CD4-positive, alpha-beta T cell treated with Interleukin-10 for 1 hour (primary cell): ENCODE measurements around the gene DRC7.
A peak's percentile ranks its signal among the peaks of the same experiment; 100 is the strongest.

Experiments
- DNase-seq: peaks from one replicate; pipeline ENCODE4 v3.0.0-alpha.2; 2020

DRC7 gene, protein sequence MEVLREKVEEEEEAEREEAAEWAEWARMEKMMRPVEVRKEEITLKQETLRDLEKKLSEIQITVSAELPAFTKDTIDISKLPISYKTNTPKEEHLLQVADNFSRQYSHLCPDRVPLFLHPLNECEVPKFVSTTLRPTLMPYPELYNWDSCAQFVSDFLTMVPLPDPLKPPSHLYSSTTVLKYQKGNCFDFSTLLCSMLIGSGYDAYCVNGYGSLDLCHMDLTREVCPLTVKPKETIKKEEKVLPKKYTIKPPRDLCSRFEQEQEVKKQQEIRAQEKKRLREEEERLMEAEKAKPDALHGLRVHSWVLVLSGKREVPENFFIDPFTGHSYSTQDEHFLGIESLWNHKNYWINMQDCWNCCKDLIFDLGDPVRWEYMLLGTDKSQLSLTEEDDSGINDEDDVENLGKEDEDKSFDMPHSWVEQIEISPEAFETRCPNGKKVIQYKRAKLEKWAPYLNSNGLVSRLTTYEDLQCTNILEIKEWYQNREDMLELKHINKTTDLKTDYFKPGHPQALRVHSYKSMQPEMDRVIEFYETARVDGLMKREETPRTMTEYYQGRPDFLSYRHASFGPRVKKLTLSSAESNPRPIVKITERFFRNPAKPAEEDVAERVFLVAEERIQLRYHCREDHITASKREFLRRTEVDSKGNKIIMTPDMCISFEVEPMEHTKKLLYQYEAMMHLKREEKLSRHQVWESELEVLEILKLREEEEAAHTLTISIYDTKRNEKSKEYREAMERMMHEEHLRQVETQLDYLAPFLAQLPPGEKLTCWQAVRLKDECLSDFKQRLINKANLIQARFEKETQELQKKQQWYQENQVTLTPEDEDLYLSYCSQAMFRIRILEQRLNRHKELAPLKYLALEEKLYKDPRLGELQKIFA

DNA sequence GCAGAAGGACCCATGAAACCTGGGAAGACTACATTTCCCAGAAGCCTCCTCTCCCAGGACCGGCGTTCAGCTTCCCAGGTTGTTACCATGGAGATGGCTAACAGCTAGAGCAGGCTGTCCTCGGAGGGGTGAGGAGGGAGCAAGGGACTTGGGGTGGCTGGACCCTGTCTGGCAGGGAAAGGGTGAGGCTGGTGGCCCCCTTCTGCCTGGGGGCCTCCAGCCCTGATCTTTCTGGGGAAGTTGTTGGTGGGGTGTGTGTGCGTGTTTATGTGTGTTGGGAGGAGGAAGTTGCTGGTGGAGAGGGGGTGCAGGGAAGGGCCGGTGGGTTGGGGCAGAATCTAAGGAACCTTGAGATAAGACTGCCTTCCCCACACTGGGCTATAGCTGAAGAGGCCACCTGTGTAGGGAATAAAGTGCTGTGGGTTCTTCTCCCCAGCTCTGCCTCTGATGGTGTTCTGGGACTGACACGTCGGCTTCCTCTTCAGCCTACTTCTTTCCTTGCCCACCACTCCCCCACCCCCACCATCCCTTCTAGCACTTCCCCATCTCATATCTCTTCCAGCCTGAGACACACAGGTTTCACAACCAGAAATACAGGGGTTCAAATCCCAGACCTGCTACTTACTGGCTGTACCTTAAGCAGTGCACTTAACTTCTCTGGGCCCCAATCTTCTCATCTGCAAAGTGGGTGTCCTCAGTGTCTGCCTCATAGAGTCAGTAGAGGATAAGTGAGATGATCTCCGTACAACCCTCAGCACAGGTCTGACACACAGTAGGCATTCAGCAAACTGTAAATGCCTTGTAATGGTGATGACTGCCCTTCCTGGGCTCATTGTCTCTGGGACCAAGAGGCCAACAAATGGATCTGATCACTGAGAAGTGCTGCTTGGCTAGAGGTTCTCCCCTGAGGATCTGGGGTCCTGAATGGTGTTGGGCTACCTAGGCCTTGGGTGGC lies at the start of gene DRC7:
Gene DRC7, plus strand, starts transcription at position 82 of the 955 bp plus-strand sequence. CDS start 3,144 bp downstream, outside the sequence.
- peak; percentile 41 for DNase-seq

DNA sequence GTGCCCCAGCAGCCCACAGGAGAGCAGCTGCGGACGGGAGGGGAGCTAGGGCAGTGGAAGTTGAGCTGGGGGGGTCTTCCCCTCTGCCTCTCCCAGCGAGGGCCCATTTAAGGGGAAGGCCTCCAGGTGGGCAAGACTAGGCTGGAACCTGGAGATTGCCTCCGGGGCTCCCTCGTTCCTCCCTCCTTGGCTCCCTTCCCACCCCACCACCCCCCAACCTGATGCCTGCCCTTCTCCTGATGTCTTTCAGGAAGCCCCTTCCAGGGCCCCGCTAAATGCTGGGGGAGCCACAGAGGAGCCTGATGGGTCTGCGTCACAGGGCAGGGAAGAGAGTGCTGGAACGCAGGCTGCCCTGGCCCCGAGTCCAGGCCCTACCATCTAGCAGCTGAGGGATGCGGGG lies 49.4 kb upstream of the DRC7 start:
- no peak for DNase-seq

DNA sequence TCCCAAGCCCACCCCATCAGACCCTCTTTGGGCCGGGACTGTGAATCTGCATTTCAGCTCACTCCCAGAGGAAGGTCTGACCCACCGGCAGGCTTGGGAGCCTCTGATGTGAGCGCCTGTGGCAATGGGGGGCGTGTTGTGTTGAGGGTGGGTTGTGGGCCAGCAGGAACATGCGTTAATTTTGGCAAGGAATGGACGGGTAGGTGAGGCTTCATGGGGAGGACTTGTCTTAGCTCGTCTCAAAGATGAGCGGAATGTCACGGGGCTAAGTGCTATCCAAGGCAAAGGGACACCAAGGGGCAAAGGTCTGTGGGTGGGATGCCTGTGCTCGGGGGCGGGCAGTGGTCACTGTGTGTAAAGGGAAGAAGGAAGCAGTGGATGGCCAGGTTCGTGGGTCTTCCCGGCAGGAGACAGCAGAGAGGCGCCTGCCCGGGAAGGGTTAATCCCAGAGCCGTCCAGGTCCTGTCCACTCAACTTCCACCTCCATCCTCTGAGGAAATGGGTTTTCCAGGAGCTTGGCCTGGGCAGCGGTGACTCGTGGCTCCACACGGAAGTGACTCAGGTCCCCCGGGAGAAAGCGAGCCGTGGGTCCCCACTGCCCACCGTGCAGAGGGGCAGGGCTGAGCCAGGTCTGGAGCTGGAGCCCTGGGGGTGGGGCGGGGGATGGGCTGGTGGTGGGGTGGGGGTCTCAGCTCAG lies 48.8 kb upstream of the DRC7 start:
- no peak for DNase-seq

DNA sequence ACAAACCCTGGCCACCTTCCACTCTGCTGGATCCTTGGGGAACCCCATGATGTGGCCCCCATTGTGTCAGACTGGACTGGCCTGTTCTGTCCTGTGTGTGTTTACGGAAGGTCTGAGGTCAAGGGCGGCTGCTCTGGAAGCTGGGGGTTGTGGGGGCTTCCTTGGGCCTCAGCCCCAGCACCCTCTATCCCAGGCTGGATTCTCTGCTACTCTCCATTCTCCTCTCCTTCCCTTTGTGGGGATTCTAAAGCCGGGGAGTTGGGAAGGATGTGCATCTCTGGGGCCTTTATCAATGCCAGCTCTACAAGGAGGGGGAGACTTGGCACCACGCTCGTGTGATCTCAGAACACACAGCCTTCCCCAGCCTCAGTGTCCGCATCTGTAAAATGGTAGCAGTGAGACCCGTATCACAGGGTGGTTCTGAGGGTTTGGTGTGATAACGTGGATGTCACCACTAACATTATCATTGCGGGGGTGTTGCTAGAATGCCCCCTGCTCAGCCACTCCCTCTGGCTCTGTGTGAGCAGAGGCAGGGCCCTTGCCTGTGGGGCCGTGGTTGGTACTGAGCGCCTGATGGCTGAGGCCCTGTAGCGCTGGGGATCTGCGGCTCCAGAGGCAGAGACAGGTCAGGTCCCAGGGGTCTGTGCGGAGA lies 48.1 kb upstream of the DRC7 start:
- peak; percentile 50 for DNase-seq

DNA sequence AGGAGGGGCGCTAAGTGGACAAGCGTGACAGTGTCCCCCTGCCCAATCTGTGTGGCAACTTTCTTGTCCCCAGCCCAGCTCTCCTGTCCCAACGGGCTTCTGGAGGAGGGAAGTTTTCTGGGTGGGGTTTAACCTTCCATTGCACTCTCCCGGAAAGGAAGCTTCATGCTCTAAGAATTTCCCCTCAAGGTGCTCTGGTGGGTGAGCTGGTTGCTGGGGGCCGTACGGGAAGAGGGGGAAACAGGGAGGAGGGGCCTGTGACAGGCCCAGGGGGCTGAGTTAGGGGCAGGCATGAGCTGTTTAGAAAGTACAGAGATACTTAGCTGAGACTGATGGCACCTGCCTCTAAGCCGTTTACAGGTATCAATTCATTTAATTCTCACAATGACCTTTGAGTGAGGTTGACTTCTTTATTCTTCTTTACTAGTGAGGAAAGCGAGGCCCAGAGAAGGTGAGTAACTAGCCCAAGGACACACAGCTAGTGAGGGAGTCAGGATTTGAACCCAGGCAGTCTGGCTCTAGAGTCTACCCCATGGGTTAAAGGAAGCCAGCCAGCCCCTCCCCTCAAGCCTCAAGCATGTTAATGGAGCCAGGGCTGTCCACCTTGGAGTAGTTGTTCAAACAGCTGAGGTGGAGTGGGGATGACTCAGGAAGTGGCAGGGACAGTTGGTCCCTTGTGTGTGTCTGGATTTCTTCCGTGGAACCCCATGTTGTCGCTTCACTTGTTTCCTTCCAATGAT lies 47.3 kb upstream of the DRC7 start:
- DNase-seq = no peak

DNA sequence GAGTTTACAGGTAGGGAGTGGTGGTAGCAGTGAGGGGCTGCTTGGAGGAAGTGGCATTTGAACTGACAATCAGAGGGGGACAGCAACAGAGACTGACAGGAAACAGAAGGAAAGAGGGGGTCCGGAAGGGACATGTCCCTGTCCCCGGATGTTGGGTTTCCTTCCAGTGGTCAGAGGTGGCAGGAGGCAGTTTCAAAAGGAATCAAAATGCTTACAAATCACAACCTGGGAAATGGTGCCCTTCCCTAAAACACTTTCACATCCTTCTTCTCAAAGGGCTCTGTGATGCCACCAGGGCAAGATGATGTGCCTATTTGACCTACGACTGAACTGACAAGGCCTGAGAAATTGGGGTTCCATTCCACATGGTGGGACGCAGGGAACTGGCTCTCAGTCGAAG lies 46.5 kb upstream of the DRC7 start:
- DNase-seq = peak; percentile 20

DNA sequence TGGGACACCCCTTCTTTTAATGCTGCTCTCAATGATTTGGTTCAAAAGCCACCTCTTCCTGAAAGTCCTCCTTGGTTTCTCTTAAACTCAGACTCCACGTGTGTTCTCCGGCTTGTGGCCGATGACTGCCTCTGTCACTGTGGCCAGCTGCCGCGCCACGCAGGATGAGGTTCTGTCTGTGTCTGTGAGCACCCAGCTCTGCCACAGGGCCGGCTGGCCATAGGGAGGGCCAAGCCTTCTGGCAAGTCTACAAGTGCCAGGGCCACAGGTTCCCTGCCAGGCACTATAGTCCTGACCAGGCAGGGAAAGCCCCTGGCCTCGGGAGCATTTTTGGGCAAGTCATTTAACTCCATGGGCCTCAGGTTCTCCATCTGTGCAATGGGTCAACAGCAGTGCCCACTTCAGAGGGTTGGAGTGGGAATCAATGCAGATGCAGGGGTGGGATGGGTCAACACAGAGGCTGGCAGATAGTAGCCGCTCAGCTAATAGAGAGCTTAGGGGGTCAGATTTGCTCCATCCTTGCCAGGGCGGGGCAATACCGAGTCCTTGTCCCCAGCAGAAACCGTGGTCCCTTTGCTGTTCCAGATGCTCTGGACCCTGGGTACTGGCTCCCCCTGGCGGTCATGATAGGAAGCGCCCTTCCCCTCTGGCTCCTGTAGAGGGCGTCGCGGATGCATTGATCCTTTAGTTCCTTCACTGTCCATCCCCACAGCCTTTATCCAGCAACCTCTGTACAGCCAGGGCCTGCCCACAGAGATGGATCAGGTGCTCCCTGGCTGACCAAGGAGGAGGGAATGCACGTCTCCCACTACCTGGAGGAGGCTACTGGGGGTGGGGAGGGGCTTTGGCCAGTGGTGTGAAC lies 45.8 kb upstream of the DRC7 start:
- DNase-seq = peak; percentile 88

DNA sequence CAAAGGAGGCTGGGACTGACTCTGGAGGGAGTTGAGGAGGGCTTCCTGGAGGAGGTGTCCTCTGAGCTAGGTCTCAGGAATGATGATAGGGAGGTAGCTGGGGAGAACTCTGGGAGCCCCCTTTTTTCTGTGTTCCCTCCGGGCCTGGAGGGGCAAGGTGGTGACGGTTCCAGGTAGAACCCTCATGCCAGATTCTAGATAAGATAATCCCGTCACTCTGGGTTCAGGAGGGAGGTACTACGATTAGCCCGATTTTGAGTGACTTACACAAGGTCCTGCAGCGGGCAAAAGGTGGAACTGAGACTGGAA lies 45.2 kb upstream of the DRC7 start:
- DNase-seq = no peak

DNA sequence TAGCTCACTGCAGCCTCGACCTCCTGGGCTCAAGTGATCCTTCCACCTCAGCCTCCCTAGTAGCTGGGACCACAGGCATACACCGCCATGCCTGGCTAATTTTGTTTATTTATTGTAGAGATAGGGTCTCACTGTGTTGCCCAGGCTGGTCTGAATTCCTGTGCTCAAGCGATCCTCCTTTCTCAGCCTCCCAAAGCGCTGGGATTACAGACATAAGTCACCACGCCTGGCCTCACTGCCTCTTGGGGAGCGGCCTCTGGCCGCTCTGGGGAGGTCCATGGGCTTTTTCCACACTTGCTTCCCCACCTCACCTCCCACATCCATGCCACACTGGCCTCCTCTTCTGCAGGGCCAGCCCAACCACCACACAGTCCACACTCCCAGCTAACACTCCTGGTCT lies 44.8 kb upstream of the DRC7 start:
- no peak for DNase-seq

DNA sequence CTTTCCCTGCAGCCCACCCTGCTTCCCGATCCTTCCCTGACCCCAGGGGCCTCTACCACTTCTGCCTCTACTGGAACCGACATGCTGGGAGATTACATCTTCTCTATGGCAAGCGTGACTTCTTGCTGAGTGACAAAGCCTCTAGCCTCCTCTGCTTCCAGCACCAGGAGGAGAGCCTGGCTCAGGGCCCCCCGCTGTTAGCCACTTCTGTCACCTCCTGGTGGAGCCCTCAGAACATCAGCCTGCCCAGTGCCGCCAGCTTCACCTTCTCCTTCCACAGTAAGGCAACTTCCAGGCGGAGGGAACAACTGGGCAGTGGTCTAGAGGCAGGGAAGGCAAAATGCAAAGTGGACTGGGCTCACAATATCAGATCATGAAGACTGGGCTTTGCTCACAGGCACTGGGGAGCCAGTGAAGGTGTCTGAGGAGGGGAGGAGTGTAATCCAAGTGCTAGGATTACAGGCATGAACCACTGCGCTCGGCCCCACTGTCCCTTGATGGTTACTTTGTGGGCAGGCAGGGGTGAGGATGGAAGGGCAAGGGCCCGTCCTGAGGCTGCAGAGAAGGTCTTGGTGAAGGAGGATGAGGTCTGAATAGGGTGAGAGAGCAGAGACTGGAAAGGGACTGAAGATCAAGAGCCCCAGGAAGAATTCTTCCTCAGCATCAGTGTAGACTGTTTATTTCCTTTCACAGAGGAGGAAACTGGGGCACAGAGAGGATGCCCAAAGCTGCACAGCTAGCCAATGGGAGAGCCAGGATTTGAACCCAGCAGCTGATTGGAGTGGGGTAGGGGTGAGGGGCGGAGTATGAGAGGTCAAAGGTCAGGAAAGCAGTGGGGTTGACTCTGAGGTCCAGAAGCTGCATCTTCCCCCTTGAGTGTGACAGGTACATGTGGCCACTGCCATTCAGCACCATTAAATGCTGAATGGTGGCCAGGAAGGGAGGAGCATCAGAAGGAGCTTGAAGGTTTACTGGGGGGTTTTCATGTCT lies 43.0 kb upstream of the DRC7 start:
- peak; percentile 56 for DNase-seq

DNA sequence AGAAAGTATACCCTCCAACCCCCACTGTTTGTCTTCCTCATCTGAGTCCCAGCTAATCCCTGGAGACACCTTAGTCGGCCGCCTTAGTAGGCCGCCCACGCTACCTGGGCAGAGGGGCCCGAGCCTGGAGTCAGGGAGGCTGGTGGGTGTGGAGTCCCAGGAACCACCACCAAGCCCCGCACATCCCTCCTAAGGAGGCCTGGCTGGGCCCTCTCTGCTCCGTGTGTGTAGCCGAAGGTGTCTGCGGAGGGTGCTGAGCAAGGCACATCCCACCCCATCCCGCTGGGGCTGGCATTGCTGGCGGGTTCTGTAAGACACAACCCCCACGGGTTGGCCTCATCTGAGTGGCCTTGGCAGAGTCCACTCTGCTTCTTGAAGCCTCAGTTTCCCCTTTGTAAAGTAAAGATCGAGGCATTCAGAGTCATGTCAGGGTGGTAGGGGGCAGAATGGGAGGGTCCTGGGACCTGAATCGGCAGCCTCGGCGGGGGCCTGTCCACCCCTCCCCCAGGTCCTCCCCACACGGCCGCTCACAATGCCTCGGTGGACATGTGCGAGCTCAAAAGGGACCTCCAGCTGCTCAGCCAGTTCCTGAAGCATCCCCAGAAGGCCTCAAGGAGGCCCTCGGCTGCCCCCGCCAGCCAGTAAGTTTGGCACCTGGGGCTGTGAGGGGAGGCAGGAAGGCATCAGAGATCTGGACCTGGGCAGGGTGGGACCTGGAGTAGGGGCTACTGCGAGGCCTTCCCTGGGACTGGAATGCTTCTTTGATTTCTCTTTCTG lies 41.7 kb upstream of the DRC7 start:
- DNase-seq = no peak

DNA sequence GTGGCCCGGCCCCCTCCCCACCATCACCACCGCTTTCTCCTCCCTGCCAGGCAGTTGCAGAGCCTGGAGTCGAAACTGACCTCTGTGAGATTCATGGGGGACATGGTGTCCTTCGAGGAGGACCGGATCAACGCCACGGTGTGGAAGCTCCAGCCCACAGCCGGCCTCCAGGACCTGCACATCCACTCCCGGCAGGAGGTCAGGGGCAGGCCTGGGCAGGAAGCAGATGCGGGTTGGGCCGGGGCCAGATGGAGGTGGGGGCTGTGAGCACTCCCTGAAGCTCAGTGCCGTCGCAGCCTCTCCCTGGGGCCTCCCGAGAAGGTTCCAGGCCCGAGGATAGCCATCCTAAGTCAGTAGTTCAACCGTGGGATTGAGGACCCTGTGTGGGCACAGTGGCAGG lies 40.7 kb upstream of the DRC7 start:
- no peak for DNase-seq

DNA sequence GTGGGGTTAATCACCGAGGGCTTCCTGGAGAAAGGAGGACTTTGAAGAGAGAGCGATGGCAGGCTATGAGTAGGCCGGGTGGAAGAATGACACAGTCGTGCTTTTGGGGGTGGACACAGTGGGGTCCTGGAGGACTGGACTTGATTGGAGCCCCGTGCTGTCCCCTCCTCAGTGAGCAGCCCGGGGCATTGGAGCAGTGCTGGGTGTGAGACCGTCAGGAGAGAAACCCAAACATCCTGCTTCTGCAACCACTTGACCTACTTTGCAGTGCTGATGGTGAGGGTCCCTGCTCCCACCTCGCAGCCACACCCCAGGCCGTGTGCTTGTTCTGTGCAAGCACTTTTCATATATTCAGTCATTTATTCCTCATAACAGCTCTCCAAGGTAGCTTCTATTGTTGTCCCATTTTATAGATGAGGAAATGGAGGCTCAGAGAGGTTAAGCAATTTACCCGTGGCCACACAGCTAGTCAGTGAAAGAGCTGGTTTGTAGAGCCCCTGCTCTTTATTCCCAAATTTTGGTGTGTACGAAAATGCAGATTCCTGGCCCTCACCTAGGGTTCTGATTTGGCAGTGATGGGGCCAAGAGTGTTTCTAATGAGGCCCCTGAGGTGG lies 38.2 kb upstream of the DRC7 start:
- no peak for DNase-seq

DNA sequence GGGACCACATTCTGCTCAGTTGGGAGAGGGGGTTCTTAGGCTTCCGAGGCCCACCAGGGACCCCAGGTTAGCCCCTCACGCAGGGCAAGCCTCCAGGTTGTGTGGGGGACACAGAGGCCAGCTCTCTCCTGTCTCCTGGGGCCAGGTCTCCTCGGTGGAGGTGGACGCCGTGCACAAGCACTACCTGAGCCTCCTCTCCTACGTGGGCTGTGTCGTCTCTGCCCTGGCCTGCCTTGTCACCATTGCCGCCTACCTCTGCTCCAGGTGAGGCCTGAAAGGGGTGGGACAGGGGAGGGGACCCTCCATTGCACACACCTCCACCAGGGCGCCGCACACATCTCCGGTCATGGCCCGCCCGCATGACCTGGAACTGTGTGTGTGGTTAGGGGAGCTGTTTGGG lies 37.4 kb upstream of the DRC7 start:
- DNase-seq = no peak

DNA sequence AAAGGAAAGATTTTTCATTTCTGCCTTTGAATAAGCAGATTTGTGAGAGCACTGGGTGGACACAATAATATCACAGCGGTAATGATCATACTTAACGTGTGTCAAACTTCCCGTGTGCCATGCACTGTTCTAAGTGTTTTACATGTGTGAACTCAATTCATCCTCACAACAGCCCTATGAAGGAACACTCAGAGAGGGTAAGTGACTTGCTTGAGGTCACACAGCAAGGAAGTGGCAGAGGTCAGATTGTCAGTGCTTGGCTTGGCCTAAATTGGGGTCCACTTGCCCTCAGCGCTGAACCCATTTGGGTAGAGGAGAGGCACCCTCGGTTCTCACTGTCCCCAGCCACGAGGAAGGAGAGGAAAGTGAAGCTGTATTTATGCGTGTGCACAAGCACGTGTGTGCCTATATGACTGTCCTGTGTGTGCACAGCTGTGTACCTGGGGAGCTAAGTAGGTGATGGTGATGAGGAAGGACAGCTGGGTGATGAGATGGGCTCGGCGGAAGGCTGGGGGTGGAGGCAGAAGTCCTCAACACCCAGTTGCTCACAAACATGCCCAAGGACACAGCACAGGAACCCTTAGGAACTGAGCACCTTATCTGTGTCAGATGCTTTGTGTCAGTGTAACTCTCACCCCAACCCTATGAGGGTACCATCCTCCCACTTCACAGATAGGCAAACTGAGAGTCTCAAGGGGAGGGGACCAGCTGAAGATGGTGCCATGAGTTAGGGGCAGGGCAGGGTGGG lies 36.3 kb upstream of the DRC7 start:
- DNase-seq = no peak

DNA sequence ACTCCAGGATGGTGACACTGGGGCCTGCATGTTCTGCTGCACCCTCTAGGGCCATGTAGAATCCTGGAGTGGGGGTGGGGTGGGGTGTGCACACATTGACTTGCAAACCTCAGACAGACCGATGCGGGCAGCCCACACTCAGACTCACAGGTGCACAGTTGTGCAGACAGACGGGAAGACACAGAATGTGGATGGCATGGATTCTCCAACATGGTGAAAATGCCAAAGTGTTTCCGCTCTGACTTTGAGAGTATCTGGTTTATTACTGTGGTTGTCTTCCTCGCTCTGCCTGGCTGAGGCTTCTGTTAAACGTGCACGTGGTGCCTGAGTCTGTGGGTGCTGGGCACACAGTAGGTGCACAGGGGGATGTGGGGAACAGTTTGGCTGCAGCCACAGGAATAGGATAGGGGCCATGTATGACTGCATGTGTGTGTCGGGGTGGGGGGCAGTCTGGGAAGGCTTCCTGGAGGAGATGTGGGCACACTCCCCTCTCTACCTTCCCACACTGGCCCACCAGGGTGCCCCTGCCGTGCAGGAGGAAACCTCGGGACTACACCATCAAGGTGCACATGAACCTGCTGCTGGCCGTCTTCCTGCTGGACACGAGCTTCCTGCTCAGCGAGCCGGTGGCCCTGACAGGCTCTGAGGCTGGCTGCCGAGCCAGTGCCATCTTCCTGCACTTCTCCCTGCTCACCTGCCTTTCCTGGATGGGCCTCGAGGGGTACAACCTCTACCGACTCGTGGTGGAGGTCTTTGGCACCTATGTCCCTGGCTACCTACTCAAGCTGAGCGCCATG lies 35.5 kb upstream of the DRC7 start:
- no peak for DNase-seq
